ENCODE measurements around the gene TRIO. TPM values are rescaled to one million over a fixed set of nuclear protein-coding genes. Genes with fewer than 3 reads are reported as not detected.

Gene TRIO
- total RNA-seq, 1 experiment from 2014 or later = 68.4 TPM

- Histone ChIP-seq H2AFZ (ENCODE audit: low read depth, low read length, poor library complexity, severe bottlenecking) (no peak overlapping the region), H3K79me2 (ENCODE audit: insufficient read depth, low read length) (peaks cover 5% of the 10 kb centered on the region; the same call in 1 of the 2 replicates), H4K20me1 (ENCODE audit: insufficient read depth) (no peaks in the 10 kb centered on the region; the same call in 1 of the 2 replicates), H3K9me3 (ENCODE audit: control insufficient read depth in 1 of 2, insufficient read depth in 1 of 2, low read depth in 1 of 2, low read length in 2 of 2) (no peaks in the 10 kb centered on the region), H3K9me2 (ENCODE audit: insufficient read depth) (no peaks in the 10 kb centered on the region), H3K4me3 (replicated peaks in 1 of 2; ENCODE audit: low read depth in 1 of 2, low read length in 2 of 2) (no peak overlapping the region), H3K9ac (ENCODE audit: low read length) (no peak overlapping the region), H3K36me3 (ENCODE audit: control insufficient read depth in 1 of 2, insufficient read depth in 2 of 2, low read length in 2 of 2) (peaks cover 0 to 4% of the 10 kb centered on the region in 2 experiments; a peak in 1 of 4 replicates), H3K27ac (ENCODE audit: low read depth, low read length) (no peak overlapping the region), H3K27me3 (ENCODE audit: insufficient read depth, low read length) (no peaks in the 10 kb centered on the region), H3K4me2 (ENCODE audit: low read length) (no peak overlapping the region), H3K4me1 (ENCODE audit: control insufficient read depth in 1 of 2, insufficient read depth in 2 of 2, low read length in 2 of 2) (no peaks in the 10 kb centered on the region)
- BruUV-seq (replicated peaks) = no TSS peak
- CTCF ChIA-PET = no interaction called here
- RAD21 ChIA-PET (ENCODE audit: low non-redundant PET in 1 of 2, low total read pairs in 2 of 2, uncharacterized antibody in 2 of 2, unreplicated experiment in 2 of 2) = no interaction called here
- intact Hi-C loops (cut with micrococcal nuclease) = no loop called here
- POLR2A ChIA-PET = no interaction called here
- no peak for ATAC-seq
- TF ChIP-seq REST (IDR thresholded peaks at IDR 0.05; ENCODE audit: low read depth) (no peak), JUND (IDR thresholded peaks at IDR 0.05) (no peak), ZBTB33 (IDR thresholded peaks at IDR 0.05; ENCODE audit: extremely low read depth, insufficient replicate concordance, low read length) (no peak), ZFX (IDR thresholded peaks at IDR 0.05) (no peak), EGR1 (IDR thresholded peaks at IDR 0.05; ENCODE audit: low read depth) (no peak), SRF (IDR thresholded peaks at IDR 0.05; ENCODE audit: low read depth) (no peak), CTCF (IDR thresholded peaks at IDR 0.05 in 2 of 3, conservative IDR thresholded peaks at IDR 0.05 in 1 of 3; ENCODE audit: borderline replicate concordance in 1 of 3, insufficient read depth in 1 of 3, low read depth in 2 of 3, low read length in 2 of 3) (no peak), POLR2AphosphoS5 (IDR thresholded peaks at IDR 0.05; ENCODE audit: low read depth, low read length) (no peak), ATF3 (IDR thresholded peaks at IDR 0.05) (no peak), FOSL1 (IDR thresholded peaks at IDR 0.05; ENCODE audit: low read depth) (no peak), TCF7L2 (IDR thresholded peaks at IDR 0.05; ENCODE audit: borderline replicate concordance, extremely low read depth, insufficient read depth, insufficient read length) (no peak), EZH2 (IDR thresholded peaks at IDR 0.05) (no peak), YY1 (IDR thresholded peaks at IDR 0.05; ENCODE audit: extremely low read depth, insufficient replicate concordance, low read depth, low read length) (no peak), SIN3A (IDR thresholded peaks at IDR 0.05; ENCODE audit: low read depth) (no peak), EZH2phosphoT487 (IDR thresholded peaks at IDR 0.05; ENCODE audit: borderline replicate concordance) (no peak), CBX3 (IDR thresholded peaks at IDR 0.05; ENCODE audit: low read depth) (no peak)
- DNase-seq (ENCODE audit: low read depth, low spot score) = no peak
Observed at GRCh38 chr5:14330729-14331385, 187.7 kb downstream of the TRIO start.

All from HCT116 (cell line).